NCI-H526 (cell line): ENCODE results near the gene NOS1AP.
"Not testable (repeated sequence)": the region's sequence is repeated elsewhere in the genome, so short reads cannot be mapped to it uniquely, and the experiment has no call there.

Experiments
- DNase-seq, 2 experiments: peaks; one replicate each; lab custom pipeline; 2025; lab: John Stamatoyannopoulos, UW

The NOS1AP gene

DNA sequence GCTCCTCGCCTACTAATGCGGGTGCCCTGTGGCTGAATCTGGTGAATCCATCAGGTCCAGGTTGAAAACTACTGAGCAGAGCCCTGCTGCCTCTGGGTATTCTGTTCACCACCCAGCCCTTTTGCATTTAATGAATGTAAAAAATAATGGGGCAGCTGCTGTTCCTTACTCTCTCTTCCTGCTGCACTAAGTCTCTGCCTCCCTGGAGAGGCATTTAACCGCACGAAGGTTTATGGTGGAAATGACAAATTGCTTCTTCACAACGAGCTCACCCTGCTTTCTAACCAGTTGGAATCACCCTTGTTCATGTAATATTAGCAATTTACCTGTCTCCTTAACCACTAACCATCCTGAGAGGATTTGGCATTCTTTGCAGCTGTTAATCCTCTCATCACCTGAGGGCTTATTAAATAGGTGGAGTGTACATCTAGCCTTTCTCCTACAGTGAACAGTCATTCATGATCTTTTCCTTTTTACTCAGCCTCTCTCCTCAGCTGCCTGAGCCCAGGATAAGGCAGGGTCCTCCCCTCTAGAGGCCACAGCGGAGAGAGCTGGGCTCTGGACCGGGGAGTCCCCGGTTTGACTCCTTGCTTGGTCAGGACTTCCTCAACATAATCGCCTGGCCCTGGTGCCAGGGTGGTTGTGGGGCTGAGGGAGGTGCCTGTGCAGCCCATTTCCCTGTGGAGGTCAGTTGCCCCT lies 97.6 kb downstream of the NOS1AP start:
- DNase-seq = peak; percentile 67 to 68

DNA sequence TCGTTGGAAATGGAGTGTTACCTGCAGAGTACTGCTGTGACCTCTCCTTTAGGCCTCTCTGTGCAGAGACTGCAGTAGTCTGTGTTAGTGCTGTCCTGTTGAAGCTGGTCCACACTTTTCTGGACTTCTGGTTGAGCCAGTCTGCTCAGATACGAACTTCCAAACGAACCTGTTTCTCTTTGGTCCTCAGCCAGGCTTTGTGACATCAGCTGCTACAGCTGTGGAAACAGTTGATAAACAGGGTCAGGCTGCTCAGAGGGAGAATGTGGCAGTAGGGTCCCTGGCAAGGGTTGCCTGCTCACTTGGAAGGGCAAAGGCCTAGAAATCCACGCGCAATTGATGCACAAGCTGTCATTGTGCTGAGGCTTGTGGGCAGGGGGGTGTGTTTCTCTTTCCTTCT lies 98.8 kb downstream of the NOS1AP start:
- DNase-seq = no peak

DNA sequence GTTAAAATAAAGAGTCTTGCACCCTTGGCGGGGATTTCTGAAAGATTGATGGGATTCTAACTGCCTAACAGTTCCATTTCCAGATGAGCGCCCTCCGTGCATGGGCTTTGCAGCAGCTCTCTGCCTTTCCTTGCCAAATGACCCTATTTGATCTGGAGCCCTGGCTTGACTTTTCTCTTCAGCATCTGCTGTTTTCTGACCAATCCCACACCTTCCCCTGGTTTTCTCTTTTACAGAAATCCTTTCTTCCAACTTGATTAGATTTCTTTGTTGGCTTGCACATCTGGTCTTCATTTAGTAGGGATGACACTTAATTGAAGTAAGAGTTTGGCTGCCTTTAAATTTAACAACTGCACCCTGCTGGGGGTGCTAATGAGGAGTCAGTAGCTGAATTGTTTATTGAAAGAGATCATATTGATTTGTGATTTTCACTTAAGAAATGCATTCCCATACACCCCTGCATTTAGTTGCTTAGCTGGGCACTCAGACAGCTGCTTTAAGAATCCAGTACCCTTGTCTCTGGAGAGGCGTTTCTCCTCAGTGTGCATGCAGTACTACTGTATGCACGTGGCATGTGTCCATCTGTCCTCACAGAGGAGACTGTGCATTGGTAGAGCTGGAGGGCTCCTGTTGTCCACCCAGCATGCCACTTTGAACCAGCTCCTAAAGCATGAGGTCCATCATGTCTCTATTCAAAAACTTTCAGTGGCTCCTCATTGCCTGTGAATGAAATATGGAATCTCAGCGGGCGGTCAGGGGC lies 99.7 kb downstream of the NOS1AP start:
- DNase-seq = no peak

DNA sequence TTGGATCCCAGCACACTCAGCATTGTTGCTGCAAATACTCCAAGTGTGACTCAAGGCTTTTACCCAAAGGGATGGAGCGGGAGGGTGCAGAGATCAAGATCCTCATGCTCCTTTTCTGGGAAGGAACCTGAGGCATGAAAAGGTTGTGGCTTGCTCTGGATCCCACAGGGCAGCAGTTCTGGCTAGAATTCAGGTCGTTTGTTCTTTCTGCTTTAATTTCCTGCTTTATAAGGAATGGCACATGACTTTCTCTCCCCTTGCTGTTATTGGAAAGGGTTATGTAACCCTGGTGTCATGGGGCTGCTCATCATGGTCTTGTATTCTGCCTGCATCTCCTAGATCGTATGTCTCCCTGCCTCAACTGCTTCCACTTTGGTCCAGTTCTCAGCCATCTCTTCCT lies 101.6 kb downstream of the NOS1AP start:
- no peak for DNase-seq

DNA sequence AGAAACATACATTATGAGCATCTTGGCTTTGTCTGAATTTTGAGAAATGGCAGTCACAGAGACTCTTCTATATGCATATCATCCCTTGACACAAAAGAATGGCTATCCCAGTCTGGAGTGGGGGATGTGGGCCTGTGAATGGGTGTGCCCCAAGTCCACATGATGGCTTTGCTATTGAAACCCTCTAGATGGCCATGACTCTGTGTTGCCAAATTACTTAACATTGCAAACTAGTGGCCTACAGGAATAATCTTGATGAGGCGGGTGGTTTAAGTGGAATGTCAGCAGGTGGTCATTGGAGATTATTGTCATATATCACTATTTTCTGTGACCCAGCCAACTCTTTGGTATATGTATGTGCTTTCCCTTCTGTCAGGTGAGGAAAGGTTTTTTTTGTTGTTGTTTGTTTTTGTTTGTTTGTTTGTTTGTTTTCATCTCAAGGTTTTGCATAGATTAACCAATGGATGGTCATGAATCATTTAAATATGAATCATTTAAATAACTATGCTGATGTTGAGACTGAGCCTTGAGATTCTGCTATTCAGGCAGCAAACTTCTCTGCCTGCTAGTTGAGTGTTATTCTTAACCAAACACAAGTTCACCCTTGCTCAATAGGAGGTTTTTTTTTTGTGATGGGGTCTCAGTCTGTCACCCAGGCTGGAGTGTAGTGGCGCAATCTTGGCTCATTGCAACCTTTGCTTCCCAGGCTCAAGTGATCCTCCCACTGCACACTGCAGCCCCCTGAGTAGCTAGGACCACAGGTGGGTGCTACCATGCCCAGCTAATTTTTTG lies 103.0 kb downstream of the NOS1AP start:
- DNase-seq = no peak

- DNase-seq = not testable (repeated sequence)
These were observed 104.1 kb downstream of the NOS1AP start for GRCh38 chr1:162173607-162174006.

- not testable (repeated sequence) for DNase-seq
These were observed 104.5 kb downstream of the NOS1AP start for GRCh38 chr1:162174027-162174426.

- peak; percentile 70 to 73 for DNase-seq
These were observed 106.0 kb downstream of the NOS1AP start for GRCh38 chr1:162175379-162176081.

DNA sequence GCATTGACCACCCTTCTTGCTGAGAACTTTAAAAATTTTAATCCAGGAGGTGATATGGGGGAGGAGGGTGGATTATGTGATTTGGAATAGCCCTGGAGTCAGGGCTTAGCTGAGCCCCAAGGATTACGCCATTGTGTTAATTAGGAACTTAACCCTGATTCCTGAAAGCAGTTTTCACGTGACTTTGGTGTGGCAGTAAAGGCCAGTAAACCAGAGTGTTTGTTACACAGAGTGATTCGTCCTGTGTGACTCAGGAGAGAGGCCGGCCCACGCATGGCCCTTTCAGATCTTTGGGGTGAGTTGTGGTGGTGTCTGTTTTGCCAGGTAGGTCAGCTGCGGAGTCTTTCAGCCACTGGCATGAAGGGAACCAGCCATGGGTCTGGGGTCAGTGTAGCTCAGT lies 107.6 kb downstream of the NOS1AP start:
- no peak for DNase-seq

DNA sequence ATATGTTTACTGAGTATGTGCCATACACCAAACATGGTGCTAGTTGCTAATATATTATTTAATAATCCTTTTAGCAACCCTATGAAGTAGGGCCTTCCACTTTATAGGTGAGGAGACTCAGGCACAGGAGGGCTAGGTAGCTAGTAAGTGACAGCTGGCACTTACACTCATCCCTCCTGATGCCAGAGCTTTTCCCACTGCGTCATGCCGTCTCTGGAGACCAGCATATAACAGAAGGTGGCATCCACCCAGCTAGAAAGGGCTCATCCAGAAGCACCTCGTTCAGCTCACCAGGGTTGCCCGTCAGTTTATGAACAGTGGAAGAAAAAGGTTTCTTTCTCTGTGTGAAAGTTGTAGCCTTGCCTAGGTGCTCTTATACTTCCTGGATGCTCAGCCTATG lies 108.9 kb downstream of the NOS1AP start:
- no peak for DNase-seq

DNA sequence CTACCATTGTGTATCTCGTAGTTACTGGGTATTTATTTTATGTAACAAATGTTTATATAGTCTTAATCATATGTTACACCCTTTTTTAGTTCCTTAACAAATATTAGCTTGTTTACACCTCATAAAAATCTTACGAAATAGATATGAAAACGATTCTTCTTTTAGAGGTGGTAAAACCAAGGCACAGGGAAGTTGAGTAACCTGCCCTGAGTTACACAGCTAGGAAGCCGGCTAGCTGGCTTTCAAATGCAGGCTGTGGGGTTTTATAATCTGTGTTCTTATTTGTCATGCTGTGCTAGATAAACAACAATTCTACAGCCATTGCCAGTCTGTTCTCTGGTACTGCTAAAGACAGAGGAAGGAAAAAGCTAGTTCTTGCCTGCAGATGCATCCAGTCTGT lies 109.6 kb downstream of the NOS1AP start:
- no peak for DNase-seq

GRCh38 chr1:162180813-162181212 lies 111.3 kb downstream of the NOS1AP start:
- DNase-seq = peak; percentile 32 to 47

GRCh38 chr1:162182090-162182489 lies 112.6 kb downstream of the NOS1AP start:
- DNase-seq = no peak

DNA sequence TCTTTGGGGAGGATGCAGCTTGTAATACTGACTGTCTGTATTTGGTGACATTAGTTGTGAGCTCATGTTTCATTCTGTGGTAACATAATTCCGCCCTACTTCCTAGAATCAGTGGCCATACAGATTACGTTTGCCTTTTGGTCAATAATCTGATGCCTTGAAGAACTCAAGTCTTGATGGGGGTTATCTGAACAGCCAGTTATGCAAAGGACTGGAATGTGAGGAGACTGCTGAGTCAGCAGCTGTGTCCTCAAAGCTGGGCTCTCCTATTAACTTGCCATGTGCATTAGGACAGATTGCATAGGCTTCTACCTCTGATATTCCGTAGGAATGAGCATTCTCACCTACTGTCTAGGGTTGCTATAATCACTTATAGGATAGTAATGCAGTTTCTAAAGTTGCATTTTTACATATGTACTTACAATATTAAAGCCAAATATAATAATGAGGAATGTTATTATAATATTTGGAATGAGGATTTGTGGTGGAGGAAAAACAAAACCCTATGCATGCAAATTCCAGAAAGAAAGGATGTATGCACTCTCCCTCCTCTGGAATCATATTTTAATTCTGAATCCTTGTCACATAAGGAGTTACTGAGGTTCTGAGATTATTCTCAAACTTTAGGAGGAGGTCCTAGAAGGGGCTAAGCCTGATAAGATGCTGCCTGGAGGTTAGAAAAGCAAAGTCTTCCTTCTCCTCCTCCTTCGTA lies 116.0 kb downstream of the NOS1AP start:
- peak in 1 of 2 experiments; percentile 40 for DNase-seq

DNA sequence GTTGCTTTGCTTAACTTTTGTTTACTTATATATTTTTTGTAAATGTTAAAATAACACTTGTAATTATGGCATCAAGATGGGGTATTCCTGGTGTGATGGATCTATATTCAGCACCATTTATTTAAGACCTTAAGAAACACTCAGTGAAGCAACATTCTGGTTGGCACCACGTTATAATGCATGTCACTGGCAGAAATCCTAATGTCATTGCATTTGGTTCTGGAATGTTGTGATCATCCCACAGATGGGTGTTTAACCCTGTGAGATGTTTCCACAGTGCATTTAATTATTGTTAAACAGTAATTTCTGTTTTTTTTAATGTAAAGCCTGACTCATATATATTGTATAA lies 116.5 kb downstream of the NOS1AP start:
- no peak for DNase-seq

- no peak for DNase-seq
These were observed 116.9 kb downstream of the NOS1AP start for GRCh38 chr1:162186406-162186805.

- DNase-seq = no peak
These were observed 118.3 kb downstream of the NOS1AP start for GRCh38 chr1:162187687-162188276.

DNA sequence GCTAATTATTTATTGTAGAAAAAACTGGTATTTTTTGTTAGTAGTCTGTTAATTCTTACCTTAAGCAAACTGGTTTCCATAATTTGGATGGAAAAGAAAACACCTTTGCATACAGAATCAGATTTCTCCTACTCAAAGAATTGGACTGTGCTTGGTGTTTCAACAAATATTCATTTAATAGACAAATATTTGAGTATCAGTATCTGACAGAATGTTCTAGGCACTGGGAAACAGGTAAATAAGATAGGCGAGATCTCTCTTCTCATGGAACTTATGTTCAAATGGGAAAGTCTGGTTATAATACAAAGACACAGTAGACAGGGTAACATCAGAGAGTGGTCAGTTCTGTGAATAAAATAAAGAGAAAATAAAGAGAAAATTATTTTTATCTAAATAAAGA lies 119.9 kb downstream of the NOS1AP start:
- no peak for DNase-seq

DNA sequence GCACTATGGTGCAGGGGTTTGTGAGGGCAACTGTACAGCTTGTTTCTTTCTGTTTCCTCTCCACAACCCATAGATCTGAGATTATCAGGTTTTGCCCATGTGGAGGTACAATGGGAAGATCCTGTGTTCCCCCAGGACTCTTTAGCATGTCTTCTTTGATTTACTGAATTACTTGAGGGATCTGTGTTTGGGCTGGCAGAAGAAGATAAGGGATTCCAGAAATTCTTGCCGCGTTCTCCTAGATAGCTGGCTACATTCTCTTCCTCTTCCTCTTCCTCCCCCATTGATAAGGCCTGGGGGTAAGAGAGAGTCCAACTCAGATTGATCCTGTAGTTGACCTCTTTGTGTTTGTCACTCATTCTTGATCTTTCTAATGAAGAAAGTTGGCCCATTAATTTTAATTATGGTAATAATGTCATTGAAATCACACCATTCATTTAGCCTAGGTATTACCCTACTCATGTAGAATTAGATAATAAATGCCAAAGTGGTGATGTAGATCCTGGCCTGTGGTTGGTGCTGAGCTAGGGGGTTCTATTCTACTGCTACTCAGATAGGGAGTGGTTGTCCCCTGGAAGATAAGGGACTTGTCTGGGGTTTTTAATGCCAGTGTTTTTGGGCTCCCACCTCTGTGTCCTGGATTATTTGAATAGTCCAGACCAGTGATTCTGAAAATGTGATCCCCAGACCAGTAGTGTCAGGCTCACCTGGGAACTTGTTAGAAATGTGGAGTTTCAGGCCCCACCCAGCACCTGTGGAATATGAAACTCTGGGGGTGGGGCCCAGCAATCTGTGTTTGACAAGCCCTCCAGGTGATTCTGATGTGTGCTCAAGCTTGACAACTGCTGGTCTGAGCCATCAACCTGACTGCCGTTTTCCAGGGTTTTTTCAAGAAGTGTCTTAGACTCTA lies 122.2 kb downstream of the NOS1AP start:
- peak in 1 of 2 experiments; percentile 57 for DNase-seq

DNA sequence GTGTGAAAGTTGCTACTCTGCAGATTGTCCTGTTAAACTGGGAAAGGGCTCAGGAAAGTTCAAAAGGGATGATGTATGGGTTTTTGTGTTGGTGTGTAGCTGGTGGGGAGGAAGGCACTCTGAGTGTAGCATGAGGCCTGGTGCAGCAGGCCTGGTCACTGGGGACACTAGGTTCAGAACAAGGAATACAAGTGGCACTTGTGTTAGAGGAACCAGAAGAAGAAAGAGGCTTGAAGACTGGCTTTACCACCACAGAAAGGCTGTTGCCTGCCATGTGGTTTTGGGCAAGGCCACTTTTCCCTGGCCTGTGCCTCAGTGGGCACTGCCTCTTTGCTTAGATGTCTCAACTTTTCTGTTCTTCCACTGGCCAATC lies 122.8 kb downstream of the NOS1AP start:
- DNase-seq = no peak
